GM21825 (cell line): ENCODE measurements around the gene CAMK1D.

Experiments used
- ATAC-seq: cut with Tn5 transposase; IDR thresholded peaks from one replicate; pipeline ENCODE4 v1.9.1; 2021; ENCODE audit warnings: mild to moderate bottlenecking, moderate library complexity; ENCODE audit not compliant: unreplicated experiment

The CAMK1D gene

GRCh38 chr10:12369982-12370381, 20.6 kb downstream of the CAMK1D start:
- no peak for ATAC-seq

- ATAC-seq = no peak
Measured at GRCh38 chr10:12372846-12373245, 23.5 kb downstream of the CAMK1D start.

- no peak for ATAC-seq
Measured at GRCh38 chr10:12375076-12375504, 25.7 kb downstream of the CAMK1D start.

GRCh38 chr10:12376211-12376610, 26.9 kb downstream of the CAMK1D start:
- no peak for ATAC-seq

- no peak for ATAC-seq
Measured at GRCh38 chr10:12377658-12378290, 28.4 kb downstream of the CAMK1D start.

GRCh38 chr10:12380999-12381398, 31.7 kb downstream of the CAMK1D start:
- ATAC-seq = no peak

- ATAC-seq = no peak
Measured at GRCh38 chr10:12381536-12382156, 32.3 kb downstream of the CAMK1D start.

- ATAC-seq = no peak
Measured at GRCh38 chr10:12382157-12382548, 32.8 kb downstream of the CAMK1D start.

- ATAC-seq = no peak
Measured at GRCh38 chr10:12382956-12383531, 33.7 kb downstream of the CAMK1D start.

GRCh38 chr10:12384906-12385305, 35.6 kb downstream of the CAMK1D start:
- ATAC-seq = no peak

- no peak for ATAC-seq
Measured at GRCh38 chr10:12387561-12388210, 38.3 kb downstream of the CAMK1D start.

GRCh38 chr10:12388671-12389070, 39.3 kb downstream of the CAMK1D start:
- ATAC-seq = no peak

- ATAC-seq = no peak
Measured at GRCh38 chr10:12389154-12389734, 39.9 kb downstream of the CAMK1D start.

GRCh38 chr10:12390733-12391132, 41.4 kb downstream of the CAMK1D start:
- ATAC-seq = no peak

- ATAC-seq = no peak
Measured at GRCh38 chr10:12391206-12391605, 41.9 kb downstream of the CAMK1D start.

GRCh38 chr10:12393831-12394230, 44.5 kb downstream of the CAMK1D start:
- ATAC-seq = no peak

- ATAC-seq = no peak
Measured at GRCh38 chr10:12394241-12395033, 45.1 kb downstream of the CAMK1D start.

GRCh38 chr10:12396093-12396492, 46.7 kb downstream of the CAMK1D start:
- no peak for ATAC-seq

- ATAC-seq = no peak
Measured at GRCh38 chr10:12396567-12396966, 47.2 kb downstream of the CAMK1D start.

- no peak for ATAC-seq
Measured at GRCh38 chr10:12397147-12397896, 48.0 kb downstream of the CAMK1D start.
